Heart left ventricle (tissue), 13 donors: ENCODE data around the gene B4GALT2.

Source experiments
- POLR2A ChIP-seq, 2 donors: fragments of 450-650 bp; IDR thresholded peaks; one replicate each; pipeline ENCODE4 v1.6.1; 2017; ENCODE audit warnings: antibody characterized with exemption in 2 of 2, mild to moderate bottlenecking in 2 of 2, moderate library complexity in 2 of 2
- TF ChIP-seq, protein P1 (sequence below), 12 donors: fragments of 200-600 bp; sonication (generic) in 4 of 12; IDR thresholded peaks; one replicate each; pipeline versions ENCODE4 v1.5.0 to v1.8.0; 2018 to 2022; ENCODE audit warnings: antibody characterized with exemption in 12 of 12, mild to moderate bottlenecking in 5 of 12
- donor health status: ischemic (EF 13 %, LVEDD 7.1; RV severe dilation, severe dysfunction).
- donor health status: DM: no; HTN: yes; CAD: no.
- donor health status: DM: no; HTN: no; CAD: no.
- donor health status: ischemic (EF 25% LVEDD 6.9; RV normal size, moderate dysfunction).
- donor health status: ischemic (EF 25% LVEDD 5.7; RV mildly dilated, moderate dysfunction).
- donor health status: ischemic (EF 35%, LVEDD 5.7; RV mildly dilated, moderate dysfunction).
- donor health status: nonischemic (EF 11% LVEDD 7.7; RV severe dilation, severe dysfunction).
- donor health status: DM: yes; HTN: yes; CAD: no.
- donor health status: PGD.
- donor health status: ischemic (EF 29% LVEDD 5.4; RV normal size, mild dysfunction).
- donor health status: nonischemic (EF 23%, LVEDD 6.1; RV moderate dilation, normal function).

DNA sequence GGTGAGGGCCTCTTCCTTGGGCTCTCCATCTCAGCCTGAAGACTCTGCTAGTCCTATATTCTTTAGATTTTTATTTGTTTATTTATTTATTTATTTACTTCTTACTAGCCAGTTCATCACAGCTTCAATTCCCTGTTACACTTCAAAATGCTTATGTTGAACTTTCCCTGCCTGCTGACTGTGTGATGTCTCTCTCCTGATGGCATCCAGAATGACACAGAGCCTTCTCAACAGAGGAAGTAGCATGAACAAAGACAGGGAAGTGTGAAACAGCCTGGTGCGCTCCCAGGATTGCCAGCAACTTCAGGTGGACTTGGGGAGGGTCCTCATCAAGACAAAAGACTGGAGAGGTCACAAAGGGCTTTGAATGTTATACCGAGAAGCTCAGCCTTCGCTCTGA, 36.6 kb upstream of the B4GALT2 start:
- TF ChIP-seq POLR2A (IDR thresholded peaks at IDR 0.05), result no peak
- TF ChIP-seq, protein P1, sequence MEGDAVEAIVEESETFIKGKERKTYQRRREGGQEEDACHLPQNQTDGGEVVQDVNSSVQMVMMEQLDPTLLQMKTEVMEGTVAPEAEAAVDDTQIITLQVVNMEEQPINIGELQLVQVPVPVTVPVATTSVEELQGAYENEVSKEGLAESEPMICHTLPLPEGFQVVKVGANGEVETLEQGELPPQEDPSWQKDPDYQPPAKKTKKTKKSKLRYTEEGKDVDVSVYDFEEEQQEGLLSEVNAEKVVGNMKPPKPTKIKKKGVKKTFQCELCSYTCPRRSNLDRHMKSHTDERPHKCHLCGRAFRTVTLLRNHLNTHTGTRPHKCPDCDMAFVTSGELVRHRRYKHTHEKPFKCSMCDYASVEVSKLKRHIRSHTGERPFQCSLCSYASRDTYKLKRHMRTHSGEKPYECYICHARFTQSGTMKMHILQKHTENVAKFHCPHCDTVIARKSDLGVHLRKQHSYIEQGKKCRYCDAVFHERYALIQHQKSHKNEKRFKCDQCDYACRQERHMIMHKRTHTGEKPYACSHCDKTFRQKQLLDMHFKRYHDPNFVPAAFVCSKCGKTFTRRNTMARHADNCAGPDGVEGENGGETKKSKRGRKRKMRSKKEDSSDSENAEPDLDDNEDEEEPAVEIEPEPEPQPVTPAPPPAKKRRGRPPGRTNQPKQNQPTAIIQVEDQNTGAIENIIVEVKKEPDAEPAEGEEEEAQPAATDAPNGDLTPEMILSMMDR (IDR thresholded peaks at IDR 0.05), result no peak
